ENCODE measurements around the gene RNF112.

DNA sequence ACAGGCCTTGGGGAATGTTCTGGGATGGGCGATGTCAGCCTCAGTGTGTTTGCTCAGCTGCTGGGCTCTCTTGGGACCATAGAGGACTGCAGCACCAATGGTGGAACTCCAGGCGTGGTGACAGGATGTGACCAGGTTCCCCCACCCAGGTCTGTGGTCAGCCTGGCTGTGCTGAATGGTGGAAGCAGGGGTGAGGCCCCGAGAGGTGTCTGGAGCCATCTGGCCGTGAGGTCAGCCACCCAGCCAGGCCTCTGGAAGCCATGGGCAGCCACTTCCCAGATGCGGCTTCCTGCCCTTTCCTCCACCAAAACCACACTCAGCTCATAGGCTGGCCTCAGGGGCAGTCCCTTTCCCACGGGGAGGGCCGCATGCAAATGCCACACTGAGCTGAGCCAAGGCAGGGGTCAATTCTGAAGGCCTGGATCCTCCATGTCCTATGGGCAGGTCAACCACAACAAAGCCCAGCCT, 40.5 kb upstream of the RNF112 start:
- TF ChIP-seq POLR2A (IDR thresholded peaks at IDR 0.05) = no peak
- TF ChIP-seq, protein P1, sequence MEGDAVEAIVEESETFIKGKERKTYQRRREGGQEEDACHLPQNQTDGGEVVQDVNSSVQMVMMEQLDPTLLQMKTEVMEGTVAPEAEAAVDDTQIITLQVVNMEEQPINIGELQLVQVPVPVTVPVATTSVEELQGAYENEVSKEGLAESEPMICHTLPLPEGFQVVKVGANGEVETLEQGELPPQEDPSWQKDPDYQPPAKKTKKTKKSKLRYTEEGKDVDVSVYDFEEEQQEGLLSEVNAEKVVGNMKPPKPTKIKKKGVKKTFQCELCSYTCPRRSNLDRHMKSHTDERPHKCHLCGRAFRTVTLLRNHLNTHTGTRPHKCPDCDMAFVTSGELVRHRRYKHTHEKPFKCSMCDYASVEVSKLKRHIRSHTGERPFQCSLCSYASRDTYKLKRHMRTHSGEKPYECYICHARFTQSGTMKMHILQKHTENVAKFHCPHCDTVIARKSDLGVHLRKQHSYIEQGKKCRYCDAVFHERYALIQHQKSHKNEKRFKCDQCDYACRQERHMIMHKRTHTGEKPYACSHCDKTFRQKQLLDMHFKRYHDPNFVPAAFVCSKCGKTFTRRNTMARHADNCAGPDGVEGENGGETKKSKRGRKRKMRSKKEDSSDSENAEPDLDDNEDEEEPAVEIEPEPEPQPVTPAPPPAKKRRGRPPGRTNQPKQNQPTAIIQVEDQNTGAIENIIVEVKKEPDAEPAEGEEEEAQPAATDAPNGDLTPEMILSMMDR (IDR thresholded peaks at IDR 0.05) = no peak

Data from tibial nerve (tissue), 3 donors.